CD4-positive, alpha-beta memory T cell (primary cell): ENCODE measurements around the gene COL4A1. TPM values are rescaled to one million over a fixed set of nuclear protein-coding genes. Genes with fewer than 3 reads are reported as not detected.

Source experiments
- CTCF ChIA-PET: fragments of 350-600 bp; sonication (Branson Sonifier 250); formaldehyde crosslinking; loops from one replicate; lab custom pipeline; 2021; ENCODE audit warnings: inconsistent platforms; ENCODE audit not compliant: partially characterized antibody; lab: Charles Lee
- POLR2A ChIA-PET: fragments of 350-600 bp; sonication (Branson Sonifier 250); formaldehyde crosslinking; loops from one replicate; lab custom pipeline; 2021; ENCODE audit not compliant: partially characterized antibody; lab: Charles Lee
- DNase-seq, 5 donors: peaks; one replicate each; pipeline versions ENCODE4 v3.0.0 to v3.0.0-alpha.2; 2020 to 2022; ENCODE audit warnings: mixed read lengths in 1 of 5
- H3K27ac ChIP-seq: one replicate; pipeline ENCODE4 v1.7.0; 2013; ENCODE audit warnings: low read depth, low read length
- H3K27me3 ChIP-seq: 2 replicates; pipeline ENCODE4 v1.7.0; 2013; ENCODE audit warnings: mild to moderate bottlenecking, low read length, moderate library complexity; ENCODE audit not compliant: insufficient read depth
- H3K36me3 ChIP-seq: 2 replicates; pipeline ENCODE4 v1.7.0; 2013; ENCODE audit warnings: mild to moderate bottlenecking, low read length, moderate library complexity; ENCODE audit not compliant: insufficient read depth
- H3K4me1 ChIP-seq: 2 replicates; pipeline ENCODE4 v1.7.0; 2013; ENCODE audit warnings: mild to moderate bottlenecking, low read length, moderate library complexity; ENCODE audit not compliant: insufficient read depth
- H3K4me3 ChIP-seq, 2 donors: one replicate each; pipeline ENCODE4 v1.7.0; 2013; ENCODE audit warnings: low read length in 2 of 2, mild to moderate bottlenecking in 1 of 2
- H3K9me3 ChIP-seq, 2 donors: one replicate each; pipeline ENCODE4 v1.7.0; 2013; ENCODE audit warnings: low read length in 2 of 2, control low read depth in 1 of 2; ENCODE audit not compliant: control insufficient read depth in 1 of 2
- H3K27ac Mint-ChIP-seq, 7 donors: one replicate each; pipeline ENCODE4 v1.8.0; 2020 to 2021; ENCODE audit warnings: mixed read lengths in 7 of 7, mild to moderate bottlenecking in 6 of 7, inconsistent platforms in 3 of 7, moderate library complexity in 3 of 7
- H3K27me3 Mint-ChIP-seq, 2 donors: one replicate each; pipeline ENCODE4 v1.8.0; 2020 to 2021; ENCODE audit warnings: mixed read lengths in 2 of 2
- H3K36me3 Mint-ChIP-seq, 2 donors: one replicate each; pipeline ENCODE4 v1.8.0; 2020 to 2021; ENCODE audit warnings: mixed read lengths in 2 of 2, inconsistent platforms in 1 of 2, mild to moderate bottlenecking in 1 of 2
- H3K4me1 Mint-ChIP-seq, 4 donors: one replicate each; pipeline ENCODE4 v1.8.0; 2020 to 2021; ENCODE audit warnings: mixed read lengths in 4 of 4, mild to moderate bottlenecking in 1 of 4
- H3K4me3 Mint-ChIP-seq, 8 donors: one replicate each; pipeline ENCODE4 v1.8.0; 2020 to 2021; ENCODE audit warnings: mixed read lengths in 8 of 8, mild to moderate bottlenecking in 7 of 8, moderate library complexity in 6 of 8, inconsistent platforms in 3 of 8
- H3K9me3 Mint-ChIP-seq, 8 donors: one replicate each; pipeline ENCODE4 v1.8.0; 2020 to 2021; ENCODE audit warnings: mixed read lengths in 8 of 8, mild to moderate bottlenecking in 5 of 8, inconsistent platforms in 3 of 8, moderate library complexity in 1 of 8
- intact Hi-C: fragments of 100-400 bp; cut with micrococcal nuclease; formaldehyde crosslinking; loops from one replicate; pipeline ENCODE4 v1.15.1; 2023
- polyA plus RNA-seq, 2 donors: library from polyadenylated mRNA; unstranded; fragments of 300-500 nt; fragmentation: Illumina TruSeq; gene quantifications; one replicate each; pipeline ENCODE4 v1.2.3, GENCODE V29; 2021
- total RNA-seq, 2 experiments: library from RNA; stranded (reverse); gene quantifications; one replicate each; pipeline ENCODE4 v1.2.3, GENCODE V29; 2021

COL4A1 gene
- total and polyA plus RNA-seq, 4 experiments from 2014 or later = not detected

- Mint-ChIP-seq H3K36me3 (no peaks in the 10 kb centered on the region), H3K4me3 (no peak overlapping the region)
- CTCF ChIA-PET = no interaction called here
Observed at GRCh38 chr13:110346661-110347067, 39.7 kb upstream of the COL4A1 start.

GRCh38 chr13:110345701-110346100, 38.7 kb upstream of the COL4A1 start:
- H3K4me3 ChIP-seq = no peak overlapping the region
- Mint-ChIP-seq H3K4me1 (peaks cover 4 to 12% (median 10%) of the 10 kb centered on the region in 4 donors), H3K27me3 (peaks cover 2 to 3% of the 10 kb centered on the region in 2 donors), H3K4me3 (no peak overlapping the region), H3K27ac (no peak overlapping the region), H3K9me3 (peaks cover 0 to 2% (median 0%) of the 10 kb centered on the region in 8 donors), H3K36me3 (no peaks in the 10 kb centered on the region)
- ChIA-PET POLR2A (no interaction called here), CTCF (no interaction called here)
- H3K27ac ChIP-seq = no peak overlapping the region
- no peaks in the 10 kb centered on the region for H3K36me3 ChIP-seq
- intact Hi-C loops = no loop called here
- H3K9me3 ChIP-seq = no peaks in the 10 kb centered on the region
- no peak for DNase-seq
- peaks cover 4% of the 10 kb centered on the region for H3K4me1 ChIP-seq
- H3K27me3 ChIP-seq = no peaks in the 10 kb centered on the region

More at GRCh38 chr13:110346661-110347067, 39.7 kb upstream of the COL4A1 start:
- Histone ChIP-seq H3K36me3 (no peaks in the 10 kb centered on the region), H3K27ac (no peak overlapping the region), H3K4me3 (no peak overlapping the region), H3K4me1 (no peaks in the 10 kb centered on the region), H3K27me3 (no peaks in the 10 kb centered on the region), H3K9me3 (no peaks in the 10 kb centered on the region)
- POLR2A ChIA-PET = no interaction called here
- intact Hi-C loops = no loop called here
- Mint-ChIP-seq H3K27ac (peak overlapping the region in 1 of 7 donors; percentile 44), H3K27me3 (peaks cover 2 to 4% of the 10 kb centered on the region in 2 donors), H3K9me3 (peaks cover 0 to 2% (median 0%) of the 10 kb centered on the region in 8 donors), H3K4me1 (peaks cover 0 to 3% (median 1%) of the 10 kb centered on the region in 4 donors)
- DNase-seq = no peak

GRCh38 chr13:110345266-110345665, 38.3 kb upstream of the COL4A1 start:
- Mint-ChIP-seq H3K9me3 (peaks cover 0 to 2% (median 0%) of the 10 kb centered on the region in 8 donors), H3K4me1 (peaks cover 8 to 17% (median 14%) of the 10 kb centered on the region in 4 donors), H3K27ac (no peak overlapping the region), H3K4me3 (no peak overlapping the region), H3K27me3 (peaks cover 2 to 3% of the 10 kb centered on the region in 2 donors), H3K36me3 (no peaks in the 10 kb centered on the region)
- CTCF ChIA-PET = no interaction called here
- Histone ChIP-seq H3K27ac (no peak overlapping the region), H3K4me1 (peaks cover 8% of the 10 kb centered on the region), H3K36me3 (no peaks in the 10 kb centered on the region), H3K27me3 (no peaks in the 10 kb centered on the region), H3K9me3 (no peaks in the 10 kb centered on the region), H3K4me3 (no peak overlapping the region)
- intact Hi-C loops = no loop called here
- POLR2A ChIA-PET = no interaction called here
- no peak for DNase-seq

GRCh38 chr13:110344320-110344719, 37.4 kb upstream of the COL4A1 start:
- Histone ChIP-seq H3K4me1 (peaks cover 14% of the 10 kb centered on the region), H3K9me3 (no peaks in the 10 kb centered on the region), H3K27me3 (no peaks in the 10 kb centered on the region), H3K36me3 (no peaks in the 10 kb centered on the region), H3K27ac (no peak overlapping the region), H3K4me3 (no peak overlapping the region)
- no peak for DNase-seq
- Mint-ChIP-seq H3K27ac (no peak overlapping the region), H3K27me3 (peaks cover 6 to 7% of the 10 kb centered on the region in 2 donors), H3K4me1 (peaks cover 9 to 26% (median 17%) of the 10 kb centered on the region in 4 donors), H3K4me3 (no peak overlapping the region), H3K9me3 (peaks cover 0 to 4% (median 0%) of the 10 kb centered on the region in 8 donors), H3K36me3 (no peaks in the 10 kb centered on the region)
- intact Hi-C loops = no loop called here
- ChIA-PET POLR2A (no interaction called here), CTCF (no interaction called here)

- no peak overlapping the region for H3K27ac ChIP-seq
- ChIA-PET POLR2A (no interaction called here), CTCF (no interaction called here)
- no peaks in the 10 kb centered on the region for H3K27me3 ChIP-seq
- H3K4me1 Mint-ChIP-seq = peaks cover 11 to 26% (median 17%) of the 10 kb centered on the region in 4 donors
- intact Hi-C loops = no loop called here
- H3K4me1 ChIP-seq = peaks cover 14% of the 10 kb centered on the region
- peaks cover 0 to 4% (median 0%) of the 10 kb centered on the region in 8 donors for H3K9me3 Mint-ChIP-seq
- H3K9me3 ChIP-seq = no peaks in the 10 kb centered on the region
- no peak overlapping the region for H3K4me3 ChIP-seq
- DNase-seq = no peak
- H3K4me3 Mint-ChIP-seq = no peak overlapping the region
- no peaks in the 10 kb centered on the region for H3K36me3 ChIP-seq
- peaks cover 6 to 13% of the 10 kb centered on the region in 2 donors for H3K27me3 Mint-ChIP-seq
- no peaks in the 10 kb centered on the region for H3K36me3 Mint-ChIP-seq
- H3K27ac Mint-ChIP-seq = no peak overlapping the region
Observed at GRCh38 chr13:110343241-110343865, 36.4 kb upstream of the COL4A1 start.

GRCh38 chr13:110342474-110342873, 35.5 kb upstream of the COL4A1 start:
- Mint-ChIP-seq H3K4me3 (no peak overlapping the region), H3K36me3 (no peaks in the 10 kb centered on the region), H3K27me3 (peaks cover 8 to 13% of the 10 kb centered on the region in 2 donors), H3K27ac (no peak overlapping the region), H3K9me3 (peaks cover 0 to 4% (median 0%) of the 10 kb centered on the region in 8 donors), H3K4me1 (peaks cover 11 to 26% (median 17%) of the 10 kb centered on the region in 4 donors)
- intact Hi-C loops = no loop called here
- Histone ChIP-seq H3K4me1 (peaks cover 14% of the 10 kb centered on the region), H3K27ac (no peak overlapping the region), H3K27me3 (no peaks in the 10 kb centered on the region), H3K4me3 (no peak overlapping the region), H3K9me3 (no peaks in the 10 kb centered on the region), H3K36me3 (no peaks in the 10 kb centered on the region)
- CTCF ChIA-PET = no interaction called here
- POLR2A ChIA-PET = no interaction called here
- DNase-seq = no peak

- H3K9me3 ChIP-seq = no peaks in the 10 kb centered on the region
- Mint-ChIP-seq H3K36me3 (no peaks in the 10 kb centered on the region), H3K27ac (peak overlapping the region in 5 of 7 donors; percentile 10 to 87 (median 72)), H3K27me3 (peaks cover 8 to 13% of the 10 kb centered on the region in 2 donors), H3K9me3 (peaks cover 0 to 4% (median 0%) of the 10 kb centered on the region in 8 donors), H3K4me1 (peaks cover 11 to 26% (median 17%) of the 10 kb centered on the region in 4 donors), H3K4me3 (peak overlapping the region in 5 of 8 donors; percentile 68 to 79 (median 71))
- CTCF ChIA-PET = no interaction called here
- POLR2A ChIA-PET = no interaction called here
- no peaks in the 10 kb centered on the region for H3K36me3 ChIP-seq
- DNase-seq = no peak
- H3K4me3 ChIP-seq = no peak overlapping the region
- intact Hi-C loops = no loop called here
- H3K27ac ChIP-seq = no peak overlapping the region
- peaks cover 14% of the 10 kb centered on the region for H3K4me1 ChIP-seq
- no peaks in the 10 kb centered on the region for H3K27me3 ChIP-seq
Observed at GRCh38 chr13:110341445-110342244, 34.7 kb upstream of the COL4A1 start.
